Parathyroid adenoma (tissue), 2 donors: ENCODE results near the gene TGM4.

Experiments
- H2AFZ ChIP-seq: fragments of 300-600 bp; sonication (generic); one replicate; pipeline ENCODE4 v1.7.0; 2017; ENCODE audit warnings: antibody characterized with exemption, mild to moderate bottlenecking
- H3K27ac ChIP-seq: fragments of 300-600 bp; sonication (generic); one replicate; pipeline ENCODE4 v1.7.0; 2017
- H3K27me3 ChIP-seq: fragments of 300-600 bp; sonication (generic); one replicate; pipeline ENCODE4 v1.7.0; 2017; ENCODE audit warnings: low read length; ENCODE audit not compliant: control insufficient read depth, insufficient read depth
- H3K36me3 ChIP-seq: fragments of 300-600 bp; sonication (generic); one replicate; pipeline ENCODE4 v1.7.0; 2017; ENCODE audit warnings: low read length; ENCODE audit not compliant: control insufficient read depth, insufficient read depth
- H3K4me1 ChIP-seq: fragments of 300-600 bp; sonication (generic); one replicate; pipeline ENCODE4 v1.7.0; 2017; ENCODE audit warnings: control low read depth
- H3K4me2 ChIP-seq: fragments of 300-600 bp; sonication (generic); one replicate; pipeline ENCODE4 v1.7.0; 2017; ENCODE audit warnings: low read length
- H3K4me3 ChIP-seq: fragments of 300-600 bp; sonication (generic); one replicate; pipeline ENCODE4 v1.7.0; 2017; ENCODE audit warnings: low read depth, low read length
- H3K79me2 ChIP-seq: fragments of 300-600 bp; sonication (generic); one replicate; pipeline ENCODE4 v1.7.0; 2017; ENCODE audit warnings: control low read depth
- H3K9ac ChIP-seq: fragments of 300-600 bp; sonication (generic); one replicate; pipeline ENCODE4 v1.7.0; 2017; ENCODE audit warnings: mild to moderate bottlenecking
- H3K9me3 ChIP-seq: fragments of 300-600 bp; sonication (generic); one replicate; pipeline ENCODE4 v1.7.0; 2017; ENCODE audit warnings: low read length; ENCODE audit not compliant: control insufficient read depth
- CTCF ChIP-seq: fragments of 300-600 bp; sonication (generic); IDR thresholded peaks from one replicate; pipeline ENCODE4 v1.7.0; 2017; ENCODE audit warnings: antibody characterized with exemption, mild to moderate bottlenecking
- donor health status: primary hyperparathyroidism.

TGM4 gene

GRCh38 chr3:44862226-44862637 is 12.2 kb upstream of the TGM4 start:
- Histone ChIP-seq H3K4me1 (peaks cover 7% of the 10 kb centered on the region), H3K27me3 (no peaks in the 10 kb centered on the region), H2AFZ (peak overlapping the region; percentile 68), H3K36me3 (no peaks in the 10 kb centered on the region), H3K4me2 (peak overlapping the region; percentile 82), H3K9ac (no peak overlapping the region), H3K9me3 (no peaks in the 10 kb centered on the region), H3K79me2 (no peaks in the 10 kb centered on the region), H3K4me3 (peak overlapping the region; percentile 53), H3K27ac (peak overlapping the region; percentile 58)
- no peak for TF ChIP-seq CTCF

DNA sequence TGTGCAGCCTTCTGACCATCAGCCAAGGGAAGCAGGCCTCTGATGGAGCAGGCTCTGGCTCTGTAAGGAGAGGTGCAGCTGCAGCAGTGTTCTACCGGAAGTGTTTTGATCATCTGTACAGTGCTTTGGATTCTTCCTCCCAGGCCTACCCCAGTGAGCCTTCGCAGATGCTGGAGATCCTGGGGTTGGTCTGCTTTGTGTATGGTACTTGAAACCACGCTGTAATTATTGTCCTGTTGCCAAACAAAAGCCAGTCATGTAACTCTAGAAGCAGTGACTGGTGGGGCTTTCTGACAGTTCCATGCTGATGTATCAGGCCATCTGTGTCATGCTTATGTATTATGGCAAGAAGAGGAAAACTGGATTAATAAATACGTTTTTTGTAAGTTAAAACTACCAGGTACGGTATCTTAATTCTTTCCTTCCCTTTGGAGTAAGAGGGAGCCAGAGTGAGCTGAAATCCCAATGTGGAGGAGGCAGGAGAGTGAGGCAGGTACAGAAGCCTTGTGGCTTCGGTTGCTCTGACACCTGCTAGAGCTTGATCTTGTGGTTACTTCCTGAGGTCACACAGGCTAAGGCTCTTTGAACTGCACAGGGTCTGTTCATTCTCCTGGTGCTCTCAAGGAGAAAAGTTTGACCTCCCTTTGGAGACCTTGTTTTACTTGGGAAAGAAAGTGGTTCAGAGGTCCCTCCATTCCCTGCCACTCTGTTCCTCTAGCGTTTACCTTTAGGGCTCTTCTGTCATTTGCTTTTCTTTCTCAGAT is 9.0 kb upstream of the TGM4 start:
- H3K36me3 ChIP-seq = no peaks in the 10 kb centered on the region

DNA sequence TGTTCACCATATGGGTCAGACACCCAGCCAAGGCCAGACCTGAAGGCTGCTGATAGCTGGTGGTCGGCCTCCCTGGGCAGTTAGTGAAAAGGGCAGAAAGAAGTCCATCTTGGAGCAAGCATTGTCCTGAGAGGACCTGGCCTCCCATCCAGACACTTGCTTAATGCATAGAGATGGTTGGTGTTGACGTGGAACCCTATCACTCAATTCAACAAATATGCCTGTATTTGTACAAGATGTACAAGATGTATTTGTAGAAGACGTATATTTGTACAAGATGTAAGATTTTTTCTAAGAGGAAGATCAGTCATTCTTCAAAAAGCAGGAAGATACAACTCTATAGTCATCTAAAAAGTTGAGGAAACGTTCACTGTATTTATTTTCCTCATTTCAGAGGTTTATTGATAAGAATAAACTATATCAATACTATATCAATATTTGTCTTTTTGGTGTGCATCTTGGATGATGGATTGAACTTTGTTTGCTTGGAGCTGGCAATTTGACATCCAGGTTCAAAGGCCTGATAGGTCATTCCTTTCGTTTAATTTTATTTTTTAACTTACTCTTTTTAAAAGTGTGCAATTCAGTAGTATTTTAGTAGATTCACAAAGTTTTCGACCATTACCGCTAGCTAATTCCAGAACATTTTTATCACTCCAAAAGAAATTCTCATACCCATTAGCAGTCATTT is 6.8 kb upstream of the TGM4 start:
- Histone ChIP-seq H3K27me3 (no peaks in the 10 kb centered on the region), H3K4me3 (no peak overlapping the region), H3K9me3 (no peaks in the 10 kb centered on the region), H3K9ac (no peak overlapping the region), H3K4me2 (no peak overlapping the region), H3K4me1 (peaks cover 5% of the 10 kb centered on the region), H3K36me3 (no peaks in the 10 kb centered on the region), H3K79me2 (no peaks in the 10 kb centered on the region), H3K27ac (no peak overlapping the region), H2AFZ (no peak overlapping the region)
- TF ChIP-seq CTCF = no peak

More for the DNA sequence above, 9.0 kb upstream of the TGM4 start:
- no peaks in the 10 kb centered on the region for H3K9me3 ChIP-seq
- H3K27ac ChIP-seq = no peak overlapping the region
- no peaks in the 10 kb centered on the region for H3K27me3 ChIP-seq
- no peak for TF ChIP-seq CTCF
- H3K9ac ChIP-seq = no peak overlapping the region
- no peak overlapping the region for H3K4me2 ChIP-seq
- H3K4me3 ChIP-seq = no peak overlapping the region
- no peaks in the 10 kb centered on the region for H3K79me2 ChIP-seq
- H3K4me1 ChIP-seq = peaks cover 7% of the 10 kb centered on the region
- no peak overlapping the region for H2AFZ ChIP-seq

- no peak overlapping the region for H2AFZ ChIP-seq
- TF ChIP-seq CTCF = no peak
Measured at GRCh38 chr3:44870375-44871061, 3.9 kb upstream of the TGM4 start.

More at GRCh38 chr3:44870375-44871061, 3.9 kb upstream of the TGM4 start:
- Histone ChIP-seq H3K27me3 (no peaks in the 10 kb centered on the region), H3K4me2 (no peak overlapping the region), H3K36me3 (no peaks in the 10 kb centered on the region), H3K4me3 (no peak overlapping the region), H3K4me1 (no peaks in the 10 kb centered on the region), H3K27ac (no peak overlapping the region), H3K79me2 (no peaks in the 10 kb centered on the region), H3K9me3 (no peaks in the 10 kb centered on the region), H3K9ac (no peak overlapping the region)
